Epithelial cell of esophagus (primary cell): ENCODE results near the gene SEPTIN2.
A peak's percentile ranks its signal among the peaks of the same experiment; 100 is the strongest.
"Not testable (repeated sequence)": the region's sequence is repeated elsewhere in the genome, so short reads cannot be mapped to it uniquely, and the experiment has no call there.

ENCODE experiments used
- DNase-seq: peaks from one replicate; pipeline ENCODE4 v3.0.0; 2010; ENCODE audit warnings: low read depth
- H3K4me3 ChIP-seq: 2 replicates; pipeline ENCODE4 v1.5.1; 2011; ENCODE audit warnings: mild to moderate bottlenecking, low read length, control low read depth
- CTCF ChIP-seq: IDR thresholded peaks from 2 replicates; pipeline ENCODE4 v1.5.1; 2011; ENCODE audit warnings: low read depth, mild to moderate bottlenecking, low read length, control low read depth, inconsistent platforms; ENCODE audit not compliant: insufficient read depth; ENCODE audit errors: missing control alignments

The SEPTIN2 gene

GRCh38 chr2:241315093-241315878, 439 bp upstream of the SEPTIN2 start, which contains the start of gene HDLBP:
TSS of gene HDLBP (minus strand) at chr2:241315672. CDS start at chr2:241266869, 48,803 bp downstream.
- DNase-seq, result peak; percentile 99
- peak within 1 kb of the TSS; percentile 95 for H3K4me3 ChIP-seq
- peak; percentile 27 for TF ChIP-seq CTCF

- H3K4me3 ChIP-seq, result peak overlapping the region; percentile 95
- no peak for TF ChIP-seq CTCF
- DNase-seq, result no peak
These were observed 1.1 kb downstream of the SEPTIN2 start for GRCh38 chr2:241316825-241317224.

GRCh38 chr2:241317391-241317790, 1.7 kb downstream of the SEPTIN2 start:
- no peak for DNase-seq
- TF ChIP-seq CTCF, result no peak
- peak overlapping the region; percentile 95 for H3K4me3 ChIP-seq

- DNase-seq, H3K4me3 ChIP-seq: not testable (repeated sequence)
These were observed 3.1 kb downstream of the SEPTIN2 start for GRCh38 chr2:241318830-241319229.

- TF ChIP-seq CTCF, result no peak
- no peak overlapping the region for H3K4me3 ChIP-seq
- DNase-seq, result no peak
These were observed 4.7 kb downstream of the SEPTIN2 start for GRCh38 chr2:241320394-241320793.

GRCh38 chr2:241321033-241321432, 5.3 kb downstream of the SEPTIN2 start:
- DNase-seq, result no peak
- TF ChIP-seq CTCF, result no peak
- H3K4me3 ChIP-seq, result no peak overlapping the region

- DNase-seq, result no peak
- no peak for TF ChIP-seq CTCF
- H3K4me3 ChIP-seq, result no peak overlapping the region
These were observed 6.2 kb downstream of the SEPTIN2 start for GRCh38 chr2:241321886-241322285.
